BLaER1 treated with 17β-estradiol and CSF1 and Interleukin-3, amounts not matched to agents 10 nM and 100 nM (cell line): ENCODE results near the gene C1QTNF12.

Experiments used
- H3K27ac ChIP-seq, 11 experiments: shearing (Covaris generic); formaldehyde crosslinking; 2 replicates each; pipeline ENCODE4 v1.8.1; 2022
- H3K27me3 ChIP-seq, 11 experiments: shearing (Covaris generic); formaldehyde crosslinking; 2 replicates each; pipeline ENCODE4 v1.8.1; 2022
- H3K36me3 ChIP-seq, 11 experiments: shearing (Covaris generic); formaldehyde crosslinking; 2 replicates each; pipeline ENCODE4 v1.8.1; 2022
- H3K4me1 ChIP-seq, 10 experiments: shearing (Covaris generic); formaldehyde crosslinking; 2 replicates each; pipeline ENCODE4 v1.8.1; 2022
- H3K4me2 ChIP-seq, 11 experiments: shearing (Covaris generic); formaldehyde crosslinking; 2 replicates each; pipeline ENCODE4 v1.8.1; 2022
- H3K4me3 ChIP-seq, 10 experiments: shearing (Covaris generic); formaldehyde crosslinking; 2 replicates each; pipeline ENCODE4 v1.8.1; 2022
- H3K9ac ChIP-seq, 11 experiments: shearing (Covaris generic); formaldehyde crosslinking; 2 replicates each; pipeline ENCODE4 v1.8.1; 2022
- H3K9me3 ChIP-seq, 11 experiments: shearing (Covaris generic); formaldehyde crosslinking; replicated peaks in 1 of 11; 2 replicates each; pipeline ENCODE4 v1.8.1; 2022
- H4K20me1 ChIP-seq, 11 experiments: shearing (Covaris generic); formaldehyde crosslinking; 2 replicates each; pipeline ENCODE4 v1.8.1; 2022
- Cebpa-rat ChIP-seq, 11 experiments: shearing (Covaris generic); IDR thresholded peaks; 2 replicates each; pipeline ENCODE4 v1.8.1; 2022

C1QTNF12 gene

GRCh38 chr1:1232208-1232795, 14.2 kb downstream of the C1QTNF12 start, which contains the start of gene B3GALT6:
TSS of gene B3GALT6 (plus strand) at chr1:1232237. CDS start at chr1:1232279, 42 bp downstream.
- peak within 1 kb of the TSS; percentile 77 to 99 (median 90) for H3K4me3 ChIP-seq
- no peak for TF ChIP-seq Cebpa-rat (IDR thresholded peaks at IDR 0.05)
- peaks cover 42 to 84% (median 77%) of the 10 kb centered on the region in 11 experiments for H4K20me1 ChIP-seq
- peak within 1 kb of the TSS; percentile 92 to 100 (median 96) for H3K9ac ChIP-seq
- H3K27me3 ChIP-seq: peaks cover 0 to 10% (median 0%) of the 10 kb centered on the region in 11 experiments; a peak in 8 of 22 replicates
- peaks cover 26 to 57% (median 45%) of the 10 kb centered on the region in 11 experiments for H3K36me3 ChIP-seq
- no peaks in the 10 kb centered on the region for H3K9me3 ChIP-seq
- H3K27ac ChIP-seq: peak within 1 kb of the TSS; percentile 90 to 98 (median 94)
- H3K4me2 ChIP-seq: peak within 1 kb of the TSS; percentile 98 to 100 (median 100)
- peaks cover 52 to 72% (median 69%) of the 10 kb centered on the region in 10 experiments for H3K4me1 ChIP-seq

DNA sequence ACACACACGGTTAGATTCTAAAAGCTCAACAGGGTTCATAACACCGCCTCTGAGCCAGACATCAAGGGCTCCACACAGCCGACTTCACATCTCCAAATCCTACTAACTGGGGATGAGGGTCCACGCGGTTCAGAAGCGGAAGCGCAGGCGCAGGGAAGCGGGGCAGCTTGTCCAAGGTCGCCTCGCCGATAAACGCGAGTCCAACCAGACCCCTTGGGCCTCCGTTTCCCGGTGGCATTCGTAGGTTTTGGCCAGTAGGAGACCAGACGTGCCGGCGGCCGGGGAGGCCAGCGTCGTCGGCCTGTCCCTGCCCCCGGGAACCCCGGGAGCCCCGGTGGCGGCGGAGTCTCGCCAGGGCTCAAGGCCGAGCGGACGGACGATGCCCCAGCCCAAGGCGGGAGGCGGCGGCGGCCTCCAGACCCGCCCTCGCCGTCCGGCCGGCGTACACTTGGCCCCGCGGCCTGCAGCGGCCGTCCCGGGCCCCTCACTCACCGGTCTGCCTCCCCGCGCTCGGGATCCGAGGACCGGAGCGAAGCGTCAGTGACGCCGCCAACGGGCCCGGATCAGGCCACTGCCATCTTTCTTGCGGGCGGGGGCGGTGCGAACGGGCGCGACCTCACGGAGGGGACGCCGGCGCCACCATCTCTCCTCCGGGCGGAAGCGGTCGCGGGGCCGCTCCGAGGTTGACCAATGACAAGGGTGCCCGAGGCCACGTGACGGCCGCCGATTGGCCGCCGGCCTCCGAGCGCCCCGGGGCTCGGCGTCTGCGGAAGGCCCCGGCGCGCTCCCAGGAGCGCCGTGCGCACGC, 14.9 kb downstream of the C1QTNF12 start, which contains the start of gene SDF4:
Gene SDF4, minus strand, starts transcription at position 602 of the 808 bp plus-strand sequence. CDS start 3,229 bp downstream, outside the sequence.
- Histone ChIP-seq H3K4me1 (peaks cover 45 to 65% (median 62%) of the 10 kb centered on the region in 10 experiments), H3K27ac (peak within 1 kb of the TSS; percentile 90 to 98 (median 94))
- no peak for TF ChIP-seq Cebpa-rat (IDR thresholded peaks at IDR 0.05)

GRCh38 chr1:1230656-1231399, 15.7 kb downstream of the C1QTNF12 start:
- H3K9me3 ChIP-seq: no peaks in the 10 kb centered on the region
- peak overlapping the region; percentile 77 to 99 (median 90) for H3K4me3 ChIP-seq
- H3K27me3 ChIP-seq: no peaks in the 10 kb centered on the region
- peaks cover 54 to 84% (median 77%) of the 10 kb centered on the region in 11 experiments for H4K20me1 ChIP-seq
- peak overlapping the region; percentile 90 to 98 (median 94) for H3K27ac ChIP-seq
- no peak for TF ChIP-seq Cebpa-rat (IDR thresholded peaks at IDR 0.05)
- peaks cover 41 to 68% (median 60%) of the 10 kb centered on the region in 11 experiments for H3K36me3 ChIP-seq
- H3K4me1 ChIP-seq: peaks cover 37 to 57% (median 54%) of the 10 kb centered on the region in 10 experiments
- H3K9ac ChIP-seq: peak overlapping the region; percentile 92 to 100 (median 96)
- peak overlapping the region; percentile 83 to 95 (median 93) for H3K4me2 ChIP-seq

More for the DNA sequence above, 14.9 kb downstream of the C1QTNF12 start, which contains the start of gene SDF4:
- peak within 1 kb of the TSS; percentile 98 to 100 (median 100) for H3K4me2 ChIP-seq
- peaks cover 49 to 84% (median 77%) of the 10 kb centered on the region in 11 experiments for H4K20me1 ChIP-seq
- H3K9me3 ChIP-seq: no peaks in the 10 kb centered on the region
- H3K9ac ChIP-seq: peak within 1 kb of the TSS; percentile 92 to 100 (median 96)
- peaks cover 33 to 64% (median 52%) of the 10 kb centered on the region in 11 experiments for H3K36me3 ChIP-seq
- H3K4me3 ChIP-seq: peak within 1 kb of the TSS; percentile 77 to 99 (median 90)
- H3K27me3 ChIP-seq: peaks cover 0 to 3% (median 0%) of the 10 kb centered on the region in 11 experiments; a peak in 5 of 22 replicates

GRCh38 chr1:1229770-1230169, 16.8 kb downstream of the C1QTNF12 start:
- H3K4me2 ChIP-seq: peak overlapping the region; percentile 83 to 95 (median 93)
- no peaks in the 10 kb centered on the region for H3K27me3 ChIP-seq
- TF ChIP-seq Cebpa-rat (IDR thresholded peaks at IDR 0.05): no peak
- H3K4me3 ChIP-seq: peak overlapping the region in 7 of 10 experiments; percentile 77 to 99 (median 89); a peak in 10 of 20 replicates
- H3K9me3 ChIP-seq: no peaks in the 10 kb centered on the region
- H3K4me1 ChIP-seq: peaks cover 37 to 46% (median 44%) of the 10 kb centered on the region in 10 experiments
- H3K36me3 ChIP-seq: peaks cover 52 to 68% (median 62%) of the 10 kb centered on the region in 11 experiments
- peaks cover 56 to 84% (median 77%) of the 10 kb centered on the region in 11 experiments for H4K20me1 ChIP-seq
- peak overlapping the region; percentile 92 to 100 (median 96); a peak in 16 of 22 replicates for H3K9ac ChIP-seq
- H3K27ac ChIP-seq: no peak overlapping the region; a peak in 1 of 22 replicates

DNA sequence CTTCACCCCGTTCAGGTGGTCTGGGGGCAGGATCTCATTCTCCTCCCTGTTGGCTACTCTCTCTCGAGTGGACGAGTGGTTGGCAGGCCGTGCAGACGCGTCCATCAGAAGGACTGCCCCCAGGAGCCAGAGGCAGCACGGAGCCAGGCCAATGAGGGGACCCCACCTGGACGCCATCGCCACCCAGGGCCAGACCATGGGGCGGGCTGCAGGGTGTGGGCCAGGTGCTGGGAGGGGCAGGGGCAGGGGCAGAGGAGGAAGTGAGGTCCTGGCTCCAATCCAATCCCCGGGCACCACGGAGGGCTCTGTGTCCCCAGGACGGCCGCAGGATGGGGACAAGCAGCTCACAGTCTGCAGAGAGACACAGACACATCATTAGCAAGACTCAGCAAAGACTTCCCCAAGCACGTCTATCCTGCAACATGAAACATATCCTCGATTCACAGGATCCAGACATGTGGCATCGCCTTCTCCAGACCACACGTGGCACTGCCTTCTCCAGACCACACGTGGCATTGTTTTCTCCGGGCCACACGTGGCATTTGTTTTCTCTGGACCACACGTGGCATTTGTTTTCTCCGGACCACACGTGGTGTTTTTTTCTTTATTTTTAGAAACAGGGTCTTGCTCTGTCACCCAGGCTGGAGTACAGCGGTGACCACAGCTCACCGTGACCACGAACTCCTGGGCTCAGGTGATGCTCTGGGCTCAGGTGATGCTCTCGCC, 17.8 kb downstream of the C1QTNF12 start:
- Histone ChIP-seq H3K27ac (no peak overlapping the region), H3K36me3 (peaks cover 62 to 68% (median 64%) of the 10 kb centered on the region in 11 experiments), H3K4me3 (no peak overlapping the region), H4K20me1 (peaks cover 63 to 84% (median 77%) of the 10 kb centered on the region in 11 experiments), H3K9me3 (no peaks in the 10 kb centered on the region), H3K4me1 (peaks cover 30 to 36% (median 34%) of the 10 kb centered on the region in 10 experiments), H3K4me2 (peak overlapping the region in 3 of 11 experiments; percentile 94; a peak in 1 of 22 replicates), H3K27me3 (no peaks in the 10 kb centered on the region), H3K9ac (peak overlapping the region in 2 of 11 experiments; percentile 19 to 98; a peak in 3 of 22 replicates)
- TF ChIP-seq Cebpa-rat (IDR thresholded peaks at IDR 0.05): no peak

DNA sequence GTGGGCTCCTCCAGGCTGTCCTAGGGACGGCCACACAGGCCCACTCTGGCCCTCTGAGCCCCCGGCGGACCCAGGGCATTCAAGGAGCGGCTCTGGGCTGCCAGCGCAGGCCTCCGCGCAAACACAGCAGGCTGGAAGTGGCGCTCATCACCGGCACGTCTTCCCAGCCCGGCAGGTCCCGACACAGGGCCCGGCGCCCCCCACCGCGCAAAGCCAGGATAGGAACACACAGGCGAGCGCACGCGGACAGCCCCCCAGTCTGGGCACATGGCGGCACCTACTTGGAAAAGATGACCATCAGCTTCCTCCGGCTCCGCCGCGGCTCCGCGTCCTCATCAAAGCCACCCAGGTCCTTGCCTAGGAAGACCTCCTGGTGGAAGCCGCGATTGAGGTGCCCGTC, 18.3 kb downstream of the C1QTNF12 start:
- no peaks in the 10 kb centered on the region for H3K27me3 ChIP-seq
- H3K36me3 ChIP-seq: peaks cover 65 to 71% (median 67%) of the 10 kb centered on the region in 11 experiments
- H3K27ac ChIP-seq: no peak overlapping the region
- H3K4me1 ChIP-seq: peaks cover 25 to 30% (median 28%) of the 10 kb centered on the region in 10 experiments
- no peak for TF ChIP-seq Cebpa-rat (IDR thresholded peaks at IDR 0.05)
- H4K20me1 ChIP-seq: peaks cover 63 to 81% (median 74%) of the 10 kb centered on the region in 11 experiments
- peak overlapping the region in 1 of 11 experiments; percentile 19; a peak in 1 of 22 replicates for H3K9ac ChIP-seq
- no peaks in the 10 kb centered on the region for H3K9me3 ChIP-seq
- H3K4me2 ChIP-seq: no peak overlapping the region
- H3K4me3 ChIP-seq: no peak overlapping the region

GRCh38 chr1:1227386-1227785, 19.1 kb downstream of the C1QTNF12 start:
- Histone ChIP-seq H3K9ac (no peak overlapping the region), H3K36me3 (peaks cover 73 to 79% (median 75%) of the 10 kb centered on the region in 11 experiments), H4K20me1 (peaks cover 63 to 84% (median 80%) of the 10 kb centered on the region in 11 experiments), H3K27ac (no peak overlapping the region), H3K4me1 (peaks cover 17 to 22% (median 20%) of the 10 kb centered on the region in 10 experiments), H3K27me3 (no peaks in the 10 kb centered on the region), H3K4me3 (no peak overlapping the region), H3K4me2 (no peak overlapping the region), H3K9me3 (no peaks in the 10 kb centered on the region)
- TF ChIP-seq Cebpa-rat (IDR thresholded peaks at IDR 0.05): no peak
